LNCAP (cell line): Measurements from ENCODE around the gene NXT1.

Experiments used
- CTCF ChIP-seq: fragments of 450-650 bp; IDR thresholded peaks from 2 replicates; pipeline ENCODE4 v1.5.1; 2017; ENCODE audit warnings: mild to moderate bottlenecking

NXT1 gene

GRCh38 chr20:23350196-23350903 is at the start of gene NXT1:
NXT1 (plus strand) TSS chr20:23350791; CDS start chr20:23354042, 3,251 bp downstream.
- no peak for TF ChIP-seq CTCF

GRCh38 chr20:23301436-23302050 is 49.0 kb upstream of the NXT1 start:
- no peak for TF ChIP-seq CTCF

- no peak for TF ChIP-seq CTCF
Measured at GRCh38 chr20:23302386-23302785, 48.2 kb upstream of the NXT1 start.

- TF ChIP-seq CTCF = no peak
Measured at GRCh38 chr20:23302801-23303200, 47.8 kb upstream of the NXT1 start.

GRCh38 chr20:23303325-23304102 is 47.1 kb upstream of the NXT1 start:
- no peak for TF ChIP-seq CTCF

- no peak for TF ChIP-seq CTCF
Measured at GRCh38 chr20:23304616-23305015, 46.0 kb upstream of the NXT1 start.

- TF ChIP-seq CTCF = no peak
Measured at GRCh38 chr20:23305098-23305497, 45.5 kb upstream of the NXT1 start.
